Endothelial cell of umbilical vein (primary cell): ENCODE results near the gene GNG8. TPM values are rescaled to one million over a fixed set of nuclear protein-coding genes. Genes with fewer than 3 reads are reported as not detected.
A peak's percentile ranks its signal among the peaks of the same experiment; 100 is the strongest.

Source experiments
- BruUV-seq: library from RNA; stranded (reverse); fragments of 400-500 nt; replicated peaks from 2 replicates; lab custom pipeline; 2021; lab: Mats Ljungman, UMichigan
- CTCF ChIA-PET: fragments of 300-600, 350-600 bp; sonication (Branson Sonifier 250); formaldehyde crosslinking; loops from one replicate; lab custom pipeline; 2021; ENCODE audit warnings: antibody characterized with exemption, inconsistent platforms; lab: Charles Lee
- POLR2A ChIA-PET: fragments of 300-600, 350-600 bp; sonication (Branson Sonifier 250); formaldehyde crosslinking; loops from one replicate; lab custom pipeline; 2021; ENCODE audit warnings: antibody characterized with exemption, inconsistent platforms; lab: Charles Lee
- DNase-seq: peaks from one replicate; pipeline ENCODE4 v3.0.0-alpha.2; 2011; ENCODE audit warnings: low read depth, low spot score
- FAIRE-seq: peaks from 2 replicates; lab custom pipeline; 2011; peaks lifted over from hg19 to GRCh38; lab: Jason Lieb, UNC
- H2AFZ ChIP-seq: 2 replicates; pipeline ENCODE4 v1.6.0; 2012; ENCODE audit warnings: low read depth, low read length, control low read depth, inconsistent platforms
- H3K27ac ChIP-seq: 2 replicates; pipeline ENCODE4 v1.5.1; 2011; ENCODE audit warnings: low read depth, mild to moderate bottlenecking, control low read depth, low read length, moderate library complexity; ENCODE audit not compliant: insufficient read depth
- H3K27me3 ChIP-seq, 2 experiments: 2 replicates each; pipeline versions ENCODE4 v1.6.0 to v1.6.1; 2011; ENCODE audit warnings: low read length in 2 of 2, mixed read lengths in 1 of 2; ENCODE audit not compliant: control insufficient read depth in 2 of 2, insufficient read depth in 2 of 2
- H3K36me3 ChIP-seq, 2 experiments: 2 replicates in 1 of 2; 3 replicates in 1 of 2; pipeline ENCODE4 v1.5.1; 2011; ENCODE audit warnings: low read length in 2 of 2, mild to moderate bottlenecking in 1 of 2, moderate library complexity in 1 of 2; ENCODE audit not compliant: control insufficient read depth in 2 of 2, insufficient read depth in 2 of 2; ENCODE audit errors: extremely low read depth in 1 of 2
- H3K4me1 ChIP-seq: 3 replicates; pipeline ENCODE4 v1.5.1; 2011; ENCODE audit warnings: mild to moderate bottlenecking, low read length; ENCODE audit not compliant: control insufficient read depth, insufficient read depth; ENCODE audit errors: extremely low read depth
- H3K4me2 ChIP-seq: 2 replicates; pipeline ENCODE4 v1.6.1; 2011; ENCODE audit warnings: low read length, control low read depth, mixed read lengths; ENCODE audit not compliant: insufficient read depth
- H3K4me3 ChIP-seq, 3 experiments: fragments of 200-600 bp in 1 of 3; sonication (generic), shearing (Covaris generic) in 1 of 3; replicated peaks in 1 of 3; 2 replicates each; pipeline ENCODE4 v1.5.1; 2011 to 2016; ENCODE audit warnings: control low read depth in 3 of 3, low read length in 3 of 3, mild to moderate bottlenecking in 2 of 3, inconsistent platforms in 1 of 3, low read depth in 1 of 3, moderate library complexity in 1 of 3; ENCODE audit not compliant: insufficient read depth in 1 of 3
- H3K79me2 ChIP-seq: 2 replicates; pipeline ENCODE4 v1.6.0; 2012; ENCODE audit warnings: low read length, inconsistent platforms; ENCODE audit not compliant: control insufficient read depth, insufficient read depth
- H3K9ac ChIP-seq: replicated peaks from 2 replicates; pipeline ENCODE3; 2011; ENCODE audit warnings: low read length, control low read depth; ENCODE audit not compliant: insufficient read depth; ENCODE audit errors: extremely low read depth
- H3K9me1 ChIP-seq: replicated peaks from 3 replicates; pipeline ENCODE4 v1.6.0; 2011; ENCODE audit warnings: mild to moderate bottlenecking, low read length; ENCODE audit not compliant: control insufficient read depth, insufficient read depth; ENCODE audit errors: extremely low read depth
- H3K9me3 ChIP-seq: replicated peaks from 2 replicates; pipeline ENCODE4 v1.5.1; 2012; ENCODE audit warnings: low read length, inconsistent platforms; ENCODE audit not compliant: control insufficient read depth, insufficient read depth
- H4K20me1 ChIP-seq: replicated peaks from 2 replicates; pipeline ENCODE3; 2011; ENCODE audit warnings: mild to moderate bottlenecking, low read length; ENCODE audit not compliant: control insufficient read depth, insufficient read depth; ENCODE audit errors: extremely low read depth
- EZH2 ChIP-seq: IDR thresholded peaks from 2 replicates; pipeline ENCODE4 v1.6.1; 2012; ENCODE audit warnings: borderline replicate concordance, low read depth, mild to moderate bottlenecking, moderate library complexity, low read length, inconsistent platforms; ENCODE audit not compliant: severe bottlenecking
- GATA2 ChIP-seq: IDR thresholded peaks from 2 replicates; pipeline ENCODE4 v1.7.0; 2011; ENCODE audit warnings: low read depth, mild to moderate bottlenecking, moderate library complexity, mixed read lengths, low read length; ENCODE audit not compliant: insufficient read length, insufficient read depth
- JUN ChIP-seq: IDR thresholded peaks from 2 replicates; pipeline ENCODE4 v1.6.1; 2011; ENCODE audit warnings: borderline replicate concordance, low read depth; ENCODE audit not compliant: insufficient read length, insufficient read depth
- MAX ChIP-seq: IDR thresholded peaks from 2 replicates; pipeline ENCODE4 v1.6.1; 2011; ENCODE audit not compliant: insufficient read depth, insufficient read length
- dilution Hi-C: fragments of 300-500 bp; cut with MboI; formaldehyde crosslinking; loops from one replicate; pipeline ENCODE4 v1.15.0; 2019; ENCODE audit warnings: low sequenced_read_pairs; ENCODE audit not compliant: extremely low pct_ligation_motif_present
- intact Hi-C: fragments of 100-400 bp; cut with micrococcal nuclease; formaldehyde crosslinking; loops from one replicate; pipeline ENCODE4 v1.10.0; 2022
- polyA plus RNA-seq, 4 experiments: library from polyadenylated mRNA; depleted of rRNA in 3 of 4; stranded (reverse) in 3 of 4; unstranded in 1 of 4; fragments of >200 nt; gene quantifications; 2 replicates each; pipeline versions ENCODE4 v1.2.1 to v1.2.3, GENCODE V29; 2011 to 2012; ENCODE audit warnings: missing spikeins in 1 of 4
- total RNA-seq: library from RNA; stranded (reverse); gene quantifications from 2 replicates; pipeline ENCODE4 v1.2.3, GENCODE V29; 2021

The GNG8 gene
- total and polyA plus RNA-seq, 2 donors (not counting 3 experiments of a cell fraction or from before 2014, with no cell fraction given): not detected

GRCh38 chr19:46661020-46661731 is 25.2 kb upstream of the GNG8 start, which contains the start of gene DACT3:
TSS of gene DACT3 (minus strand) at chr19:46661182. CDS start at chr19:46661064, 118 bp downstream.
- H3K9me3 ChIP-seq: no peaks in the 10 kb centered on the region
- H3K9ac ChIP-seq: peak within 1 kb of the TSS; percentile 51
- peak within 1 kb of the TSS; percentile 76 for H2AFZ ChIP-seq
- DNase-seq: peak; percentile 100
- peaks cover 14% of the 10 kb centered on the region for H3K4me1 ChIP-seq
- dilution Hi-C loops: no loop called here
- no peaks in the 10 kb centered on the region for H4K20me1 ChIP-seq
- CTCF ChIA-PET: interaction anchor here (0.6 to 7.9 kb wide), 22 partner anchors 9 to 132 kb away, joined by 3 to 422 read pairs (median 10); partner anchors contain the start of genes CALM3 and GNG8
- TF ChIP-seq MAX (peak; percentile 81), GATA2 (no peak)
- H3K27me3 ChIP-seq: peaks cover 13 to 22% of the 10 kb centered on the region in 2 experiments
- no peaks in the 10 kb centered on the region for H3K9me1 ChIP-seq
- BruUV-seq: no TSS peak
- peak within 1 kb of the TSS; percentile 29 to 57 (median 33) for H3K4me3 ChIP-seq
- POLR2A ChIA-PET: interaction anchor here (0.7 to 1.9 kb wide), 7 partner anchors 36 to 868 kb away, joined by 3 to 8 read pairs (median 4); partner anchors contain the start of genes PTGIR and SLC1A5
- intact Hi-C loops: loop anchor here (1.0 to 2.0 kb wide), 2 partner anchors 27 to 54 kb away; no protein-coding TSS in a partner anchor
- H3K4me2 ChIP-seq: peak within 1 kb of the TSS; percentile 79
- H3K79me2 ChIP-seq: no peaks in the 10 kb centered on the region
- no peaks in the 10 kb centered on the region for H3K36me3 ChIP-seq
- peak; percentile 100 for FAIRE-seq
- peak within 1 kb of the TSS; percentile 34 for H3K27ac ChIP-seq

- Histone ChIP-seq H3K4me3 (peak overlapping the region; percentile 17 to 33 (median 22)), H3K4me2 (peak overlapping the region; percentile 69), H3K4me1 (peaks cover 14% of the 10 kb centered on the region), H3K27me3 (peaks cover 13 to 22% of the 10 kb centered on the region in 2 experiments), H2AFZ (peak overlapping the region; percentile 74), H3K79me2 (no peaks in the 10 kb centered on the region), H4K20me1 (no peaks in the 10 kb centered on the region), H3K36me3 (no peaks in the 10 kb centered on the region), H3K9me3 (no peaks in the 10 kb centered on the region), H3K9ac (no peak overlapping the region), H3K9me1 (no peaks in the 10 kb centered on the region), H3K27ac (no peak overlapping the region)
- ChIA-PET POLR2A (interaction anchor here (1.0 to 1.9 kb wide), 3 partner anchors 36 to 128 kb away, joined by 4 to 8 read pairs (median 4); partner anchors contain the start of genes PTGIR and SLC1A5), CTCF (interaction anchor here (1.0 to 7.9 kb wide), 16 partner anchors 8 to 132 kb away, joined by 3 to 422 read pairs (median 14); partner anchors contain the start of genes CALM3 and GNG8)
- BruUV-seq: no TSS peak
- TF ChIP-seq JUN (no peak), EZH2 (peak; percentile 18)
- dilution Hi-C loops (no loop called here), intact Hi-C loops (loop anchor here (1.0 to 2.0 kb wide), 2 partner anchors 26 to 54 kb away; no protein-coding TSS in a partner anchor)
- FAIRE-seq: no peak
- DNase-seq: no peak
Observed at GRCh38 chr19:46660551-46661019, 24.6 kb upstream of the GNG8 start.
